Keratinocyte (primary cell): ENCODE results near the gene ARRDC1. TPM values are rescaled to one million over a fixed set of nuclear protein-coding genes. Genes with fewer than 3 reads are reported as not detected.

Source experiments
- DNase-seq: peaks from one replicate; pipeline ENCODE4 v3.0.0-alpha.2; 2011; ENCODE audit warnings: low read depth, missing footprints, low spot score
- FAIRE-seq: peaks from 2 replicates; lab custom pipeline; 2011; peaks lifted over from hg19 to GRCh38; lab: Jason Lieb, UNC
- H2AFZ ChIP-seq: 2 replicates; pipeline ENCODE4 v1.6.0; 2012; ENCODE audit warnings: low read length, control low read depth, inconsistent platforms; ENCODE audit not compliant: control insufficient read depth
- H3K27ac ChIP-seq: 2 replicates; pipeline ENCODE4 v1.5.1; 2011; ENCODE audit warnings: low read length; ENCODE audit not compliant: control insufficient read depth, insufficient read depth
- H3K27me3 ChIP-seq: 3 replicates; pipeline ENCODE4 v1.6.0; 2011; ENCODE audit warnings: low read length; ENCODE audit not compliant: control insufficient read depth, insufficient read depth; ENCODE audit errors: extremely low read depth
- H3K36me3 ChIP-seq, 2 experiments: 2 replicates in 1 of 2; 3 replicates in 1 of 2; pipeline ENCODE4 v1.5.1; 2011; ENCODE audit warnings: low read length in 2 of 2, mild to moderate bottlenecking in 1 of 2; ENCODE audit not compliant: control insufficient read depth in 2 of 2, insufficient read depth in 2 of 2; ENCODE audit errors: extremely low read depth in 1 of 2
- H3K4me1 ChIP-seq: 3 replicates; pipeline ENCODE4 v1.5.1; 2011; ENCODE audit warnings: low read length; ENCODE audit not compliant: control insufficient read depth, insufficient read depth; ENCODE audit errors: extremely low read depth
- H3K4me2 ChIP-seq: 3 replicates; pipeline ENCODE4 v1.6.0; 2011; ENCODE audit warnings: low read depth, low read length; ENCODE audit not compliant: control insufficient read depth, insufficient read depth; ENCODE audit errors: extremely low read depth
- H3K4me3 ChIP-seq, 3 experiments: fragments of 200-600 bp in 1 of 3; sonication (generic) in 1 of 3; 2 replicates in 2 of 3; 3 replicates in 1 of 3; pipeline ENCODE4 v1.5.1; 2011 to 2016; ENCODE audit warnings: low read length in 3 of 3, mild to moderate bottlenecking in 3 of 3, control low read depth in 2 of 3, inconsistent platforms in 1 of 3, low read depth in 1 of 3, mixed read lengths in 1 of 3, mixed run types in 1 of 3, moderate library complexity in 1 of 3; ENCODE audit not compliant: control insufficient read depth in 2 of 3, insufficient read depth in 2 of 3; ENCODE audit errors: extremely low read depth in 1 of 3
- H3K79me2 ChIP-seq: 2 replicates; pipeline ENCODE4 v1.6.0; 2012; ENCODE audit warnings: low read length; ENCODE audit not compliant: control insufficient read depth, insufficient read depth
- H3K9ac ChIP-seq: 3 replicates; pipeline ENCODE4 v1.6.0; 2011; ENCODE audit warnings: low read length; ENCODE audit not compliant: control insufficient read depth, insufficient read depth; ENCODE audit errors: extremely low read depth
- H3K9me1 ChIP-seq: 3 replicates; pipeline ENCODE4 v1.6.0; 2011; ENCODE audit warnings: low read length; ENCODE audit not compliant: control insufficient read depth, insufficient read depth; ENCODE audit errors: extremely low read depth
- H3K9me3 ChIP-seq: 2 replicates; pipeline ENCODE4 v1.5.1; 2012; ENCODE audit warnings: low read depth, low read length; ENCODE audit not compliant: control insufficient read depth
- H4K20me1 ChIP-seq: 3 replicates; pipeline ENCODE4 v1.6.0; 2011; ENCODE audit warnings: low read length; ENCODE audit not compliant: control insufficient read depth, insufficient read depth; ENCODE audit errors: extremely low read depth
- EZH2 ChIP-seq: IDR thresholded peaks from one replicate; pipeline ENCODE4 v1.6.1; 2012; ENCODE audit warnings: inconsistent platforms, mild to moderate bottlenecking, low read length, moderate library complexity
- dilution Hi-C: fragments of 300-500 bp; cut with MboI; formaldehyde crosslinking; loops from one replicate; pipeline ENCODE4 v1.7.0; 2020; ENCODE audit warnings: low sequenced_read_pairs; ENCODE audit not compliant: extremely low pct_ligation_motif_present
- polyA plus RNA-seq, 5 experiments: library from polyadenylated mRNA; depleted of rRNA in 3 of 5; stranded (reverse) in 3 of 5; stranded (forward) in 1 of 5; unstranded in 1 of 5; fragments of >200 nt; gene quantifications; 1 replicate in 1 of 5; 2 replicates in 3 of 5; 3 replicates in 1 of 5; pipeline versions ENCODE4 v1.2.1 to v1.2.3, GENCODE V29; 2011 to 2012; ENCODE audit warnings: missing spikeins in 2 of 5, low read depth in 1 of 5, low replicate concordance in 1 of 5
- TF ChIP-seq, protein P1 (sequence below), 3 experiments: IDR thresholded peaks in 1 of 3; conservative IDR thresholded peaks in 1 of 3; optimal IDR thresholded peaks in 1 of 3; 2 replicates in 2 of 3; 3 replicates in 1 of 3; pipeline versions ENCODE3 to v1.5.1; 2011; ENCODE audit warnings: low read length in 3 of 3, mild to moderate bottlenecking in 3 of 3, moderate library complexity in 2 of 3, control low read depth in 1 of 3, inconsistent platforms in 1 of 3; ENCODE audit not compliant: insufficient read depth in 2 of 3; ENCODE audit errors: extremely low read depth in 1 of 3

The ARRDC1 gene
- polyA plus RNA-seq, 1 donor (not counting 4 experiments of a cell fraction or from before 2014, with no cell fraction given) = 94.7 TPM

DNA sequence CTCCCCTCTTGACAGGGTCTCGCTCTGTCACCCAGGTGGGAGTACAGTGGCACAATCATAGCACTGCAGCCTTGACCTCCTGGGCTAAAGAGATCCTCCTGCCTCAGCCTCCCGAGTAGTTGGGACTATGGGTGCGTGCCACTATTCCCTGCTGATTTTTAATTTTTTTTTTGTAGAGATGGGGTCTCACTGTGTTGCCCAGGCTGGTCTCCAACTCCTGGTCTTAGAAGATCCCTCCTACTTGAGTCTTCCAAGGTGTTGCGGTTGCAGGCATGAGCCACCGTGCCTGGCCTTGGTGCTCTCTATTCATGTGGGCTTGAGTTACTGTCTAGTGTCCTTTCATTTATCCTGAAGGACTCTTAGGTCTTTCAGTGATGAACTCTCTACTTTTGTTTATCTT, 37.4 kb downstream of the ARRDC1 start:
- Histone ChIP-seq H3K9me1 (peaks cover 2% of the 10 kb centered on the region), H3K4me1 (no peaks in the 10 kb centered on the region), H3K4me3 (no peak overlapping the region), H3K9ac (no peak overlapping the region), H4K20me1 (no peaks in the 10 kb centered on the region), H3K9me3 (no peaks in the 10 kb centered on the region), H3K27me3 (no peaks in the 10 kb centered on the region), H3K4me2 (no peak overlapping the region), H2AFZ (no peak overlapping the region), H3K27ac (no peak overlapping the region), H3K79me2 (peaks cover 95% of the 10 kb centered on the region), H3K36me3 (peaks cover 11 to 13% of the 10 kb centered on the region in 2 experiments)
- TF ChIP-seq EZH2 = no peak
- TF ChIP-seq, protein P1, sequence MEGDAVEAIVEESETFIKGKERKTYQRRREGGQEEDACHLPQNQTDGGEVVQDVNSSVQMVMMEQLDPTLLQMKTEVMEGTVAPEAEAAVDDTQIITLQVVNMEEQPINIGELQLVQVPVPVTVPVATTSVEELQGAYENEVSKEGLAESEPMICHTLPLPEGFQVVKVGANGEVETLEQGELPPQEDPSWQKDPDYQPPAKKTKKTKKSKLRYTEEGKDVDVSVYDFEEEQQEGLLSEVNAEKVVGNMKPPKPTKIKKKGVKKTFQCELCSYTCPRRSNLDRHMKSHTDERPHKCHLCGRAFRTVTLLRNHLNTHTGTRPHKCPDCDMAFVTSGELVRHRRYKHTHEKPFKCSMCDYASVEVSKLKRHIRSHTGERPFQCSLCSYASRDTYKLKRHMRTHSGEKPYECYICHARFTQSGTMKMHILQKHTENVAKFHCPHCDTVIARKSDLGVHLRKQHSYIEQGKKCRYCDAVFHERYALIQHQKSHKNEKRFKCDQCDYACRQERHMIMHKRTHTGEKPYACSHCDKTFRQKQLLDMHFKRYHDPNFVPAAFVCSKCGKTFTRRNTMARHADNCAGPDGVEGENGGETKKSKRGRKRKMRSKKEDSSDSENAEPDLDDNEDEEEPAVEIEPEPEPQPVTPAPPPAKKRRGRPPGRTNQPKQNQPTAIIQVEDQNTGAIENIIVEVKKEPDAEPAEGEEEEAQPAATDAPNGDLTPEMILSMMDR (optimal IDR thresholded peaks at IDR 0.05 in 1 of 3, IDR thresholded peaks at IDR 0.05 in 1 of 3, conservative IDR thresholded peaks at IDR 0.05 in 1 of 3; ENCODE audit: extremely low read depth in 1 of 3, insufficient read depth in 2 of 3, low read length in 3 of 3) = no peak
- FAIRE-seq (no peak), DNase-seq (no peak)
- dilution Hi-C loops = no loop called here

DNA sequence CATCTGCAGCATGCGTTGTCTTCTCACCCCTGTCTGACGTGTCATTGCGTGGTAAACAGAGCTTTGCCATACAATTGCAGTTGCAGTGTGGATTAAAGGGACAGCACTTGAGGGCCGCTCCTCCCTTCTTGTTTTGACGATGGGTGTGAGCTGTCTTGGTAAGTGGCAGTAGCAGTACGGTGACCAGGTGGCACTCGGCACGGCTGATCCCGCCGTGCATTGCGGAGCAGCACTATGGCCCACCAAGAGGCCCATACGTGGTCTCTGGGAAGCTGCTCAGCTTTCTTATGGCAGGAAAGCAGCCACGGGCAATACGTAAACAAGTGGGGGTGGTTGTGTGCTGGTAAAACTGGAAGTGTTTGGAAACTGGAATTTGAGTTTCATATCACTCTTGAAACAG, 38.4 kb downstream of the ARRDC1 start:
- TF ChIP-seq EZH2 = no peak
- TF ChIP-seq, protein P1 (optimal IDR thresholded peaks at IDR 0.05 in 1 of 3, IDR thresholded peaks at IDR 0.05 in 1 of 3, conservative IDR thresholded peaks at IDR 0.05 in 1 of 3; ENCODE audit: extremely low read depth in 1 of 3, insufficient read depth in 2 of 3, low read length in 3 of 3) = no peak
- Histone ChIP-seq H3K9ac (no peak overlapping the region), H3K4me1 (no peaks in the 10 kb centered on the region), H3K79me2 (peaks cover 94% of the 10 kb centered on the region), H3K27ac (no peak overlapping the region), H3K4me3 (no peak overlapping the region), H3K9me3 (no peaks in the 10 kb centered on the region), H3K9me1 (peaks cover 2% of the 10 kb centered on the region), H3K4me2 (no peak overlapping the region), H2AFZ (no peak overlapping the region), H4K20me1 (peaks cover 1% of the 10 kb centered on the region), H3K36me3 (peaks cover 12 to 13% of the 10 kb centered on the region in 2 experiments), H3K27me3 (no peaks in the 10 kb centered on the region)
- dilution Hi-C loops = no loop called here
- FAIRE-seq (no peak), DNase-seq (no peak)
